GM18526 (cell line): ENCODE measurements around the gene PYDC1.

Source experiments
- POLR2A ChIP-seq: IDR thresholded peaks from 3 replicates; pipeline ENCODE4 v1.6.1; 2011; ENCODE audit not compliant: insufficient read length; ENCODE audit errors: extremely low read depth

PYDC1 gene

GRCh38 chr16:31229501-31229900, 12.6 kb upstream of the PYDC1 start:
- TF ChIP-seq POLR2A, result no peak

- no peak for TF ChIP-seq POLR2A
These were observed 11.3 kb upstream of the PYDC1 start for GRCh38 chr16:31228206-31228605.

GRCh38 chr16:31225193-31225592, 8.3 kb upstream of the PYDC1 start:
- no peak for TF ChIP-seq POLR2A

GRCh38 chr16:31224092-31224955, 7.4 kb upstream of the PYDC1 start:
- no peak for TF ChIP-seq POLR2A

- no peak for TF ChIP-seq POLR2A
These were observed 6.1 kb upstream of the PYDC1 start for GRCh38 chr16:31223044-31223443.

- TF ChIP-seq POLR2A, result no peak
These were observed 4.6 kb upstream of the PYDC1 start for GRCh38 chr16:31221357-31222160.

GRCh38 chr16:31219154-31219741, 2.3 kb upstream of the PYDC1 start:
- TF ChIP-seq POLR2A, result no peak

GRCh38 chr16:31217136-31217530, 198 bp upstream of the PYDC1 start:
- no peak for TF ChIP-seq POLR2A

- TF ChIP-seq POLR2A, result no peak
These were observed 1.4 kb downstream of the PYDC1 start for GRCh38 chr16:31215287-31216162.

- no peak for TF ChIP-seq POLR2A
These were observed 2.1 kb downstream of the PYDC1 start for GRCh38 chr16:31214708-31215286.

GRCh38 chr16:31213877-31214707, 2.8 kb downstream of the PYDC1 start, which contains the start of gene TRIM72:
TSS of gene TRIM72 (plus strand) at chr16:31214119. CDS start at chr16:31214739, 620 bp downstream.
- no peak for TF ChIP-seq POLR2A

- TF ChIP-seq POLR2A, result no peak
These were observed 3.6 kb downstream of the PYDC1 start for GRCh38 chr16:31213342-31213741.

- no peak for TF ChIP-seq POLR2A
These were observed 10.2 kb downstream of the PYDC1 start for GRCh38 chr16:31206776-31207175.
